OCI-LY1 (cell line): ENCODE results near the gene COQ4.

Source experiments
- H2AFZ ChIP-seq: fragments of 200-600 bp; sonication (generic), shearing (Covaris generic); 2 replicates; pipeline ENCODE4 v1.6.0; 2014; ENCODE audit warnings: antibody characterized with exemption, mild to moderate bottlenecking, low read length
- H3F3A ChIP-seq: fragments of 200-600 bp; sonication (generic), shearing (Covaris generic); 2 replicates; pipeline ENCODE4 v1.6.0; 2014; ENCODE audit warnings: mild to moderate bottlenecking, antibody characterized with exemption, low read length, moderate library complexity; ENCODE audit not compliant: insufficient read depth
- H3K27ac ChIP-seq: fragments of 200-600 bp; sonication (generic); 2 replicates; pipeline ENCODE4 v1.5.1; 2014; ENCODE audit warnings: low read length, mixed run types, mild to moderate bottlenecking, low read depth; ENCODE audit not compliant: poor library complexity, severe bottlenecking
- H3K27me3 ChIP-seq: fragments of 200-600 bp; sonication (generic); 2 replicates; pipeline ENCODE4 v1.6.0; 2014; ENCODE audit warnings: antibody characterized with exemption, mild to moderate bottlenecking, low read length, moderate library complexity; ENCODE audit not compliant: insufficient read depth
- H3K36me3 ChIP-seq: fragments of 200-600 bp; sonication (generic); 2 replicates; pipeline ENCODE4 v1.6.1; 2014; ENCODE audit warnings: mild to moderate bottlenecking, antibody characterized with exemption, low read length, moderate library complexity, mixed read lengths; ENCODE audit not compliant: insufficient read depth
- H3K4me1 ChIP-seq: fragments of 200-600 bp; sonication (generic); 2 replicates; pipeline ENCODE4 v1.5.1; 2014; ENCODE audit warnings: mild to moderate bottlenecking, low read length, moderate library complexity; ENCODE audit not compliant: insufficient read depth, severe bottlenecking
- H3K4me2 ChIP-seq: fragments of 200-600 bp; sonication (generic), shearing (Covaris generic); 2 replicates; pipeline ENCODE4 v1.6.1; 2014; ENCODE audit warnings: low read length
- H3K4me3 ChIP-seq: fragments of 200-600 bp; sonication (generic); 2 replicates; pipeline ENCODE4 v1.5.1; 2014; ENCODE audit warnings: low read length, low read depth, mild to moderate bottlenecking, mixed read lengths; ENCODE audit not compliant: poor library complexity, severe bottlenecking
- H3K79me2 ChIP-seq: fragments of 200-600 bp; shearing (Covaris generic); 2 replicates; pipeline ENCODE4 v1.6.1; 2016; ENCODE audit warnings: mixed run types, low read length, mixed read lengths; ENCODE audit not compliant: insufficient read depth
- H3K9ac ChIP-seq: fragments of 200-600 bp; sonication (generic), shearing (Covaris generic); 2 replicates; pipeline ENCODE4 v1.6.1; 2014; ENCODE audit warnings: mild to moderate bottlenecking, low read length, mixed read lengths
- H3K9me2 ChIP-seq: fragments of 200-600 bp; sonication (generic), shearing (Covaris generic); 2 replicates; pipeline ENCODE4 v1.6.1; 2014; ENCODE audit warnings: low read depth, mild to moderate bottlenecking, low read length, mixed read lengths
- H3K9me3 ChIP-seq: fragments of 200-600 bp; shearing (Covaris generic); 2 replicates; pipeline ENCODE4 v1.6.1; 2014; ENCODE audit warnings: low read length, mixed read lengths
- H4K20me1 ChIP-seq: fragments of 200-600 bp; sonication (generic), shearing (Covaris generic); 2 replicates; pipeline ENCODE4 v1.6.0; 2016; ENCODE audit warnings: mild to moderate bottlenecking, low read length; ENCODE audit not compliant: insufficient read depth
- CTCF ChIP-seq: fragments of 200-600 bp; sonication (generic), shearing (Covaris generic); IDR thresholded peaks from 2 replicates; pipeline ENCODE4 v1.5.1; 2017; ENCODE audit warnings: mild to moderate bottlenecking, antibody characterized with exemption, low read length, moderate library complexity, mixed read lengths
- EZH2 ChIP-seq: fragments of 200-600 bp; sonication (generic), shearing (Covaris generic); IDR thresholded peaks from 2 replicates; pipeline ENCODE4 v1.8.0; 2017; ENCODE audit warnings: borderline replicate concordance, mixed run types, mild to moderate bottlenecking, antibody characterized with exemption, low read length, moderate library complexity, mixed read lengths

Gene COQ4

GRCh38 chr9:128314697-128315096 lies 7.9 kb upstream of the COQ4 start:
- Histone ChIP-seq H3K4me1 (no peaks in the 10 kb centered on the region), H3K4me2 (no peak overlapping the region), H3F3A (no peaks in the 10 kb centered on the region), H3K27ac (no peak overlapping the region), H3K9me3 (no peaks in the 10 kb centered on the region), H3K36me3 (peaks cover 58% of the 10 kb centered on the region), H3K79me2 (no peaks in the 10 kb centered on the region), H4K20me1 (no peaks in the 10 kb centered on the region), H3K4me3 (no peak overlapping the region), H3K27me3 (no peaks in the 10 kb centered on the region), H3K9ac (no peak overlapping the region), H2AFZ (no peak overlapping the region), H3K9me2 (no peaks in the 10 kb centered on the region)
- TF ChIP-seq EZH2 (no peak), CTCF (no peak)

- Histone ChIP-seq H3K4me2 (no peak overlapping the region), H3K27ac (no peak overlapping the region), H3K9ac (no peak overlapping the region), H2AFZ (no peak overlapping the region), H4K20me1 (no peaks in the 10 kb centered on the region), H3K9me2 (no peaks in the 10 kb centered on the region), H3F3A (no peaks in the 10 kb centered on the region), H3K4me3 (no peak overlapping the region), H3K36me3 (peaks cover 47% of the 10 kb centered on the region), H3K4me1 (peaks cover 5% of the 10 kb centered on the region), H3K27me3 (no peaks in the 10 kb centered on the region), H3K79me2 (no peaks in the 10 kb centered on the region), H3K9me3 (no peaks in the 10 kb centered on the region)
- TF ChIP-seq CTCF, result no peak
- no peak for TF ChIP-seq EZH2
Observed at GRCh38 chr9:128316421-128316820, 6.2 kb upstream of the COQ4 start.

- Histone ChIP-seq H3K27ac (no peak overlapping the region), H3K9me3 (no peaks in the 10 kb centered on the region), H3F3A (no peaks in the 10 kb centered on the region), H3K4me2 (no peak overlapping the region), H3K36me3 (peaks cover 45% of the 10 kb centered on the region), H3K4me3 (no peak overlapping the region), H3K79me2 (no peaks in the 10 kb centered on the region), H3K4me1 (peaks cover 10% of the 10 kb centered on the region), H3K9ac (no peak overlapping the region), H4K20me1 (no peaks in the 10 kb centered on the region), H3K9me2 (no peaks in the 10 kb centered on the region), H2AFZ (no peak overlapping the region), H3K27me3 (no peaks in the 10 kb centered on the region)
- TF ChIP-seq EZH2, result no peak
- no peak for TF ChIP-seq CTCF
Observed at GRCh38 chr9:128317629-128318028, 5.0 kb upstream of the COQ4 start.
